ENCODE measurements around the gene FAM107A. TPM values are rescaled to one million over a fixed set of nuclear protein-coding genes. Genes with fewer than 3 reads are reported as not detected.
A peak's percentile ranks its signal among the peaks of the same experiment; 100 is the strongest.

The FAM107A gene
- total RNA-seq, 2 donors from 2014 or later: not detected

GRCh38 chr3:58559586-58559985, 17.6 kb downstream of the FAM107A start:
- Histone ChIP-seq H3K36me3 (ENCODE audit: control insufficient read depth, insufficient read depth, low read length) (no peaks in the 10 kb centered on the region), H3K9ac (ENCODE audit: extremely low read depth, low read length, poor library complexity, severe bottlenecking) (no peak overlapping the region), H3K4me1 (ENCODE audit: control insufficient read depth, insufficient read depth, low read length) (peaks cover 3% of the 10 kb centered on the region), H3K4me3 (ENCODE audit: low read length) (no peak overlapping the region), H3K9me3 (ENCODE audit: control insufficient read depth, low read length) (no peaks in the 10 kb centered on the region), H3K27ac (ENCODE audit: low read depth, low read length) (no peak overlapping the region), H3K27me3 (ENCODE audit: control insufficient read depth, insufficient read depth, low read length, poor library complexity, severe bottlenecking) (no peaks in the 10 kb centered on the region)
- Mint-ChIP-seq H3K27me3 (ENCODE audit: insufficient read depth) (peaks cover 3% of the 10 kb centered on the region), H3K9me3 (peaks cover under 1% of the 10 kb centered on the region), H3K36me3 (ENCODE audit: low read depth) (no peaks in the 10 kb centered on the region), H3K27ac (no peak overlapping the region), H3K4me3 (no peak overlapping the region), H3K4me1 (peaks cover 24% of the 10 kb centered on the region)
- no peak for TF ChIP-seq CTCF (conservative IDR thresholded peaks at IDR 0.05)
- WGBS, 2 experiments (ENCODE audit: insufficient coverage in 1 of 2, insufficient read length in 1 of 2): 79% methylated on average over 5 of the region's 5 CpGs; no CpG with 5 or more reads in 1 of the 2 experiments
- no peak for DNase-seq

GRCh38 chr3:58557491-58557890, 19.7 kb downstream of the FAM107A start:
- no peaks in the 10 kb centered on the region for H3K36me3 Mint-ChIP-seq (ENCODE audit: low read depth)
- Histone ChIP-seq H3K27me3 (ENCODE audit: control insufficient read depth, insufficient read depth, low read length, poor library complexity, severe bottlenecking) (no peaks in the 10 kb centered on the region), H3K36me3 (ENCODE audit: control insufficient read depth, insufficient read depth, low read length) (no peaks in the 10 kb centered on the region), H3K27ac (ENCODE audit: low read depth, low read length) (no peak overlapping the region), H3K9ac (ENCODE audit: extremely low read depth, low read length, poor library complexity, severe bottlenecking) (no peak overlapping the region), H3K4me3 (ENCODE audit: low read length) (no peak overlapping the region), H3K9me3 (ENCODE audit: control insufficient read depth, low read length) (peaks cover 6% of the 10 kb centered on the region), H3K4me1 (ENCODE audit: control insufficient read depth, insufficient read depth, low read length) (peaks cover 3% of the 10 kb centered on the region)
- H3K27me3 Mint-ChIP-seq (ENCODE audit: insufficient read depth): no peaks in the 10 kb centered on the region
- 87 to 93% methylated on average over 3 to 6 of the region's 6 CpGs for WGBS, 2 experiments (ENCODE audit: insufficient coverage in 1 of 2, insufficient read length in 1 of 2)
- no peak for DNase-seq
- TF ChIP-seq CTCF (conservative IDR thresholded peaks at IDR 0.05): no peak
- H3K4me3 Mint-ChIP-seq: no peak overlapping the region
- no peak overlapping the region for H3K27ac Mint-ChIP-seq
- peaks cover 24% of the 10 kb centered on the region for H3K4me1 Mint-ChIP-seq
- H3K9me3 Mint-ChIP-seq: peaks cover 17% of the 10 kb centered on the region

GRCh38 chr3:58556761-58557221, 20.4 kb downstream of the FAM107A start:
- Mint-ChIP-seq H3K9me3 (peaks cover 23% of the 10 kb centered on the region), H3K27me3 (ENCODE audit: insufficient read depth) (no peaks in the 10 kb centered on the region), H3K4me1 (peaks cover 17% of the 10 kb centered on the region), H3K4me3 (no peak overlapping the region), H3K36me3 (ENCODE audit: low read depth) (no peaks in the 10 kb centered on the region), H3K27ac (no peak overlapping the region)
- no peak overlapping the region for H3K9ac ChIP-seq (ENCODE audit: extremely low read depth, low read length, poor library complexity, severe bottlenecking)
- H3K4me3 ChIP-seq (ENCODE audit: low read length): no peak overlapping the region
- TF ChIP-seq CTCF (conservative IDR thresholded peaks at IDR 0.05): no peak
- H3K4me1 ChIP-seq (ENCODE audit: control insufficient read depth, insufficient read depth, low read length): peaks cover 3% of the 10 kb centered on the region
- no peak overlapping the region for H3K27ac ChIP-seq (ENCODE audit: low read depth, low read length)
- no peaks in the 10 kb centered on the region for H3K36me3 ChIP-seq (ENCODE audit: control insufficient read depth, insufficient read depth, low read length)
- DNase-seq: peak; percentile 63
- peaks cover 13% of the 10 kb centered on the region for H3K9me3 ChIP-seq (ENCODE audit: control insufficient read depth, low read length)
- H3K27me3 ChIP-seq (ENCODE audit: control insufficient read depth, insufficient read depth, low read length, poor library complexity, severe bottlenecking): no peaks in the 10 kb centered on the region
- WGBS, 2 experiments (ENCODE audit: insufficient coverage in 1 of 2, insufficient read length in 1 of 2): 85 to 91% methylated on average over 5 to 6 of the region's 6 CpGs
